Activated T-cell treated with anti-CD3 and anti-CD28 coated beads for 4 hours (primary cell): ENCODE measurements around the gene SORCS3.

Experiments used
- DNase-seq: peaks from one replicate; pipeline ENCODE4 v3.0.0-alpha.2; 2020

SORCS3 gene

DNA sequence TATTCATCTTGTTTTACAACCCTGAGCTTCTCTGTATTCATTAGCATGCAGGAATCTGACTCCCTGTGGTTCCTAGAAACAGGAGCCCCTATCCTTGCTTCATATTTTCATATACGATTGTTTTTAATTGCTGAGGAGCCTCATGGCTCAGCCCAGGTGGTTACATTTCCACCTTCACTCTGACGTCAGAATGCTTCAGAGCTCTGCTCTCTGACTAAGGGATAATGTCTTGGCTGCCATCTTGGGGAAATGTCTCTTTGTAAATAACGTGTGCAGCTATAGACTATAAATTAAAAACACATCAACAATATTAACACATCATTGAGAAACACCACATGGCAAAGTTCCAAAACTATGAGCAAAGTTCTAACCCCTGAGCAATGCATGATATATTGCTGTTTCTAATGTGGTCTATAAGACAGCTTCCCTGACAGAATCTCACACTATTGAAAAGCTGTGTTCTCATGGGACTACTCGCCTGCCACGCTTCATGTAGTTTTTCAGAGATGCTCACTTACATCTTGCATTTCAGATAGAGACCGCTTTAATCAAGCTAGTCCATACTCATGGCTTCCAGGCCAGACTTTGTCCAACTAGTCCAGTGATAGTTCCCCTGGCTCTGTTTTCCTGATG lies 227.0 kb downstream of the SORCS3 start:
- no peak for DNase-seq

DNA sequence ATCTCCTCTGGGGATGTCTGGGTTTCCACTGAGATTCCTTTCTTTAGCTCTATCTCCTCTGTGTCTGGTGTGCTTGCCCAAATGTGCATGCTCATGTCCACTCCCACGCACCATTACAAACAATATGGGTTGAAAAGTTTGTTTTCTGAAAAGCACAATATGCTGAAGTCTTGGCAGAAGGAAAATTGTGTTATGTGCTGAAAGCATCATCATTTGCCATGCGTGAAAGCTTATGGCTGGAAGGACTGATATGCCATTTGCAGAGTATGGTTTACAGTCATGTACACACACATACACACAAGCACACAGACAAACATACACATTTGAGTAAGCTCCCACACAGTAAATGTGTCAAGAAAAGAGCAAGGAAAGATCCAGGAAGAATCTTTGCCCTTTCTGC lies 231.6 kb downstream of the SORCS3 start:
- no peak for DNase-seq

DNA sequence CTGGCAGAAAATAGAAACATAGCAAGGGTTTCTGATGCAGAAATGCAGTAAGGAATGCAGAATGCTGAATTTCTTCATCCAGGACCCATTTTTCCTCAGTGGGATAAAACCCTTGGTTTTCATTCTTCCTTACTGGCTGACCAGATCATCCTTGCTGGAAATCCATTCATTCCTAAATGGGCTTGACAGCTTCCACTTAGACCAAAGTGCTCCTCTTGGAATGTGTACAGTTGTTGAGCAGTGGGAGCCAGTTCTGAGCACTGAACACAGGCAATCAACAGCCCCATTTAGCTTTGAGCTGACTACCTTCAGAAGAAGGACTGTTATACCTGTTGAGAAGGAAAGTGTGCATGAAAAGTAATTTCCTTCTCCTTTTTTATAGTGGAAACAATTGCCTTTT lies 232.1 kb downstream of the SORCS3 start:
- no peak for DNase-seq

DNA sequence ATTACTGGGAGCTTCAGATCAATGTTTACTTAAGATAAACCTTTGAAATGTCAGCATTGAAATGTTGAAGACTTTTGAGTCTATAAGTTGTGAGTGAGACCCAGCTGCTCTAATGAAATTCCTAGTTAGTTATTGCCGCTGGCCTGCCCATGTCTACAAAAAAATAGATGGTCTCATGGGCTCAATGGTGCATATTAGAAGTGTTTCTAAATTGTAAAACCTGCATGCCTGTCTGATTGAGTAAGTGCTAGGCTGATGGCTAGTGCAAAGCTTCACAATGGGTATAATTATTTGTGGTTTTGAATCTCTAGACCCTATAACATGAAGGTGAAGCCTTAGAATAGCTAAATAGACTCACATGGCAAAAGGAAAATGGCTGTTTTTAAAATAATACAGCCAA lies 234.5 kb downstream of the SORCS3 start:
- no peak for DNase-seq

DNA sequence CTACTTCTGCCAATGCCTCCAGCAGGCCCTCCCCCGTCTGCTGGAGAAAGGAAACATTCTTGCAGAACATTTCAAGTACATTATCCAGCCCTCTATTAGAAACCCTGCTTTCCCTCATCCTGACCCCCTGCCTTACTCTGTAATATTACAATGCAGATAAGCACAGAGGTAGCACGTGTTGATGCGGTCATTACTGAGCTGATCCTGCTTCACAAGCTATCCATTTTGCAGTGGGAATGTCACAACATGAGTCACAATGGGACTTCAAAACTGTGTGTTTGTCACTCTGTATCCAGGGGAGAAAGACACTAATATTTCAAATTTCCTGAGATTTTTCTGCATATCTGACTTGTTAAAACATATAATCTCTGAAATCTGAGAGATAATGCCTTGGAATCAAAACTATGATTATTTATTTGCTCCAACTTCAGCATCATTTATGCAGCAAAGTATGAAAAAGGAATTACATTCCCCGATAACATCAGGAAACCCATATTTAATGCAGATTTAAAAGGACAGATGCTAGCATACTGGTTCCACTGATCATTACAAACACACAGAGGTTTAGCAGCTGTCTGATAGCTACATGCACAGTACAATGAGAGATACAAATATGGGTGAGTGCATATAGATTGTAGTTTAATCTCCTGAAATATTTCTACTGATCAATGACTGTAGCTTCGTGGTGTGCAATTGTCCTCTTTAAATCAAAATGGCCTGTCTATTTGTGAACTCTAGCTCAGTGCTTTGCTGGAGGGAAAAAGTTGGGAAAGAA lies 239.7 kb downstream of the SORCS3 start:
- no peak for DNase-seq

DNA sequence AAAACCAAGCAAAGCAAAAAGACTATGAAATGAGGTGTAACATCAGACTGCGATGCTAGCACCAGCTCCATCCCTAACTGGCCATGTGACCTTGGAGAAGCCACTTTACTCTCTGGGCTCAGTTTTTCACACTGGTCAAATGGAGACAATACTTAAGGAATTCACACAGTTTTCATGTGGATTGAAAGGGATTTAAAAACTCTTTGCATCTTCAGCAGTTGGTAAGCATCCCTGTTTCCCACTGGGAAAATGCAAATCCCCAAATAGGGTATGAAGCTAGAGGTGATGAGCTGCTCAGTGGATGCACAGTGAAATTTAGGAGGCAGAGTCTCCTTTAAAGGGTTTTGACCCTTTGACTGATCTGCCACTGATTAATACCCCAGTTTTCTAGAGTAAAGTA lies 240.7 kb downstream of the SORCS3 start:
- DNase-seq, result no peak

DNA sequence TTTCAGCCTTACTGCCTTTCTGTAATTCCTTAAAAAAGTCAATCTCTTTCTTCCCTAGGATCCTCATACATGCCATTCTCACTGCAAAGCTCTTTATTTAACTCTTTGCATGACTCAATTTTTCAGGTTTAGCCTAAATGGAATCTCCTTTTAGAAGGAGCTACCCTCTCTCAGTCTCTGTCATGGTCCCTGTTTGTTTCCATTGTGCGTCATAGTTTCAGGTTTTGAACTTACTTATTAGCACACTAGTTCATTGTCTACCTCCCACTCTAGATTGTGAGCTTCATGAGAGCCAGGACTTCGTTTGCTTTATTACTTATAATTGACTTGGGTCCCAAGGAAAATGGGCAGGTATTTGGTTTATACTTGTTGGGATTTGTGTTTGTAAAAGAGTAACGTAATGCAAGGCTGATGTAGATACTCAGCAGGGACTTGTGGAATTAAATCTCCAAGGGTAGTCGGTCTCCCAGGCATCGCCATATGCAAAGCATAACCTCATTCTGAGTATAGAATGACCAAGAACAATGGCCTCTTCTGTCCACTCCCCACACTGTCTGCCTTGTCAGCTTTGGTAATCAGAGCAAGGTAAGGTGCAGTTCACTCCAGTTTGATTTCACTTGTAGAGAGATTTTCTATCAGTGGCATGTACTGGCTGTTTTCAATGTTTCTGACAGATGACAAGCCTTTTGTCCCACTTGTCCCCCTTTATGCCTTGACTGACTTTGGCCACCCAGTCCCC lies 252.0 kb downstream of the SORCS3 start:
- DNase-seq, result no peak

DNA sequence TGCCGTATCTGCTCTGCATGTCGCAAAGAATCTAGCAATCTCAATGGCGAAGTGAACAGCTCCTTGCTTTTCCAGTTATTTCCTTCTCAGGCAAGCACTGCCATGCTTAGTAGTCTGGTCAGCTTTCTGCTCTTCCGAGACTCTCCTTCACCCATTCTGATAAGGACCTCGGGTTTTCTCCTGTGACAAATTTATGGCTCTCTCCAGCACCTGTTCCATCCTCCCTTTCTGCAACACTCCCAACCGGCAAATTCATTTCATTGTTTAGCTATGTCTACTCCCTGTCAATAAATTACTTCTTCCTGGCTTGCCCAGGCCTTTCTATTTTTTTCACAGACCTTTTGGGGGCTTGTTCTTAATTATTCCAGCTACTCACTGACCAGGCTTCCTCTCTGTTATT lies 252.6 kb downstream of the SORCS3 start:
- no peak for DNase-seq

DNA sequence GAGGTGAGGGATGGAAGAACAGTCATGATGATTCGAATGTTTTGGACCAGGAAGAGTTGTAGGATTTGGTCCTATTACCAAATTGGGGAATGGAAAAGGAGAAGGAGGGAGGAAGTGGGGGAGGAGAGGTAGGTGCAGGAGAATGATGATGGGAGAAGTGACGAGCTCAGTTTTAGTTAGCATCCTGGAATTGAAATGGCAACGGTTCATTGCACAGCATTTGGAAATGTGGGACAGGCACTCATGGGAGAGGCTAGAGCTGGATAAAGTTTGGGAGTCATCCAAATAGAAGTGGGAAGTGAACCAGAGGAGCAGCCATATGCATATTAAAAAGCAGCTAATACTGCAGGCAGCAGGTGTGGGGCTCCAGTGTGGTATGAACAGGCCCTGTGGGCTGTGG lies 253.6 kb downstream of the SORCS3 start:
- no peak for DNase-seq

DNA sequence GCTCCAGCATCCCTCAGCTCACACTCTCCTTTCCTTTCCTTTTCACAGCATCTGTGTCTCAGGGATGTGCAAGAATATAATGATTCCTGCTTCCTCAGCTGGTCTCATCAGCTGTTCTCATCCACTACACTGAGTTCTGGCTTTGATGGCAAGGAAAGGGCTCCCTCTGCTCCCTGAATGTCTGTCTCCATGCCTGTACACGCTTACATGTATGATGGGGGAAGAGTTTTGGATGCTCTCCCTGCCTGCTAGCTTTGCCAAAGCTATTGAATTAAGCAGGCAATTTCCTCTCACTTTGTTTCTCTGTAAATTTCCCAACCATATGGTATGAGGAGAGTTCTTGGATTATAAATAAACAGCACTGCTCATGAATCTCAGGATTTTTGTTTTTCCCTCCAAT lies 254.5 kb downstream of the SORCS3 start:
- DNase-seq, result no peak

DNA sequence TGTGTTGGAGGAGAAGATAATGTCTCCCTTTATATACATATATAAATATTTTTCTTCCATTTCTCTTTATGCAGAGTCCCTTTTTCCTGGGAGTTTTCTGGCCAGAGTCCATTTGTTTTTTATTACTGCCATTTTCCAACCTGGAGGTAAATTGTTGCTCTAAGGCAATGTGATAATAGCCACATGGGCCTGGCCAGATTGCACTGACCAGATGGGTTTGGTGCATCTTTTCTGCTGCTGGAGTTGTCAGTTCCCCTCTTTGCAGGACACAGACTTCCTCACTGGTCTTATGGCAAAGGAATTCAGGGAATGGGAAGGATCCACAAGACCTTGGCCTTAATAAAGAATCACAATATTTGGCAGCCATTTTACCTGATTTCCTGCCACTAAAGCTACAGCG lies 254.9 kb downstream of the SORCS3 start:
- DNase-seq, result no peak

DNA sequence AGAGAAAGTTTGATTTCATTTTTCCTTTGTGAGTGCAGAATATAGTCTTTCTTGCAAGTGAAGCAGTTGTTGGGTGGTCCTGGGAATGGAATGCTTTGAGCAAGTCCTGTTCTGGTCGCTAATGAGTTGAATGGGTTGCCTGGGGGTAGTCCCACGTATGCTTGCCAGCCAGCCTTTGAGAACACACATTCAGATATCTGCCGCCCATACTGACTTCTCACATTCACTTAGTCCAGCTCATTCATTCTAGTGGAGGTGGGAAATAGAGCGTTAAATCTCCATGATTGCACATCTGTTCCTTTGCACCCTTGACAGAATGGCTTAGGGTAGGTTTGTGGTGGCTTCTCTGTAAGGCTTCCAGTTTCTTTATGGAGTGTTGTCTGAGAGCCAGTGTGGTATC lies 256.6 kb downstream of the SORCS3 start:
- DNase-seq, result no peak

DNA sequence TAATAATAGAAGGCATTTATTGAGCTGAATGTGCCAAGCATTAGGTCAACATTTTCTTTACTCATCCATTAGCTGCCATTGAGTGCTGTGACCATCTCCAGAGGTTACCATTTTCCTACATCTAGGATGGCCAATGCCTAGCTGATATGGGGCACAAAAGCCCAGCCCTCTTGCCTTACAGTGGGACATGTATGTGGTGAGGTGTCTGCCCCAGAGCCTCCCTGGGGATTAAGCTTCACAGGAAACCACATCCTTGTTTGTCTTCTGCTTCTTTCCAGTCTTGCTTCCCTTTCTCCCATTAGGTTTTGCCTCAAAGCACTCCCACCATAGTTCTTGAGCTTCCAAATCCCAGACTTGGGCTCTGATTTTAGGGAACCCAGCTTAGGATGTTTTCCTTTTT lies 258.7 kb downstream of the SORCS3 start:
- DNase-seq, result no peak

DNA sequence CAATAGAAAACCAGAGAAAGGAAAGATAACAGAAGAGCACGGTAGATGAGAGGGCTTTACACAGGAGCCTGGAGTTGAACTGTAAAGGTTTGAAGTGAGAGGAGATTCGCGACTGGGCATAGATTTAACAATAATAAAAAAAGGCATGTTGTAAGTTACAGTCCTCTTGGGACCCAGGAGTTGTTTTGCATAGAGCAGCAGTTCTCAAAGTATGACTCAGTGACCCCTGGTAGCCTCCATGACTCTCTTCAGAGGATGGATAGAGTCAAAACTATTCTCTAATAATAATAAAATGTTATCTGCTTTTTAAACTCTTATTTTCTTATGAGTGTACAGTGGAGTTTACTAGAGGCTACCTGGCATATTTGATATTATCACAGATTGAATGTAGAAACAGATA lies 262.3 kb downstream of the SORCS3 start:
- DNase-seq, result no peak

DNA sequence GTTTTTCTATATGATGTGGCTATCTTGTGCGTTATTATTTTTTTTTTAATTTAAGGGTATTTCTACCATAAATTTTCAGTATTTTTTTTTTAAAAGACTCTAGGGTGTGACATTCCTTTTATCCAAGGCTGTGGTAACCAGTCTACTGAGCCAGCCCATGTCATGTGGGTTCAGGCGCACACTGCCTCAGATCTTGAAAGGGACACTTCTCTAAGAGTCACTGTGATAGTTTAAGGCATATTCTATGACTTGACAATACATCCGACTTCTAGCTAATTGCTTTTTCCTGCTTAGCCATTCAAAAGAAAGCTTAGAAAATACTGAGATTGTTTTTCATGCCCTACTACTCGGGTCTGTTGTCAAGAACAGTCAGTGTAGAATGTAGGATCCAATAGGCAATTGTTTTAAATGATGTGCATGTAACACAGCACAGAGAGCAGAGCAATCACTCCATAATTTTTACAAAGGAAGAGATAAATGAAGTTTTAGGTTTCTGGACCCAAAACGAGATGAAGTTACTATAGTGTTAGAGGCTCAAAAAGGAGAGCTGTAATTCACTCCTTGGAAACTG lies 263.7 kb downstream of the SORCS3 start:
- no peak for DNase-seq

DNA sequence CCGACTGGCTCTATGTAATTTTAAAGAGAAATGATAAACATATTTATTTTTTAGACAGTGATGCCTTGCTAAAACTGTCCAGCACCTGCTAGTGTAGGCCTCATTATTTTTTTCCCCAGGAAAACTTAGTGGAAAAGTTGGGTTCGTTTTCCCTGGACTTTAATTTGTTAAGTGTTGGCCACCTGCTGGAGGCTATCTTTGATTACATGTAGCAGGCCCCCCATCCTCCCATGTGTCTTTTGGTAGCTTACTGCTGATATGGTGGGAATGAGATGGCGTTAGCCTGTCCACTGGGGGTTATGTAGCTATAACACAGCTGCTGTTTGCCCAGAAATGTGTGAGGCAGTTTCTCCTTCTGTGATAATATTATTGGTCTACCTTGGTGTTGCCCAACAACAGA lies 265.0 kb downstream of the SORCS3 start:
- DNase-seq, result no peak

DNA sequence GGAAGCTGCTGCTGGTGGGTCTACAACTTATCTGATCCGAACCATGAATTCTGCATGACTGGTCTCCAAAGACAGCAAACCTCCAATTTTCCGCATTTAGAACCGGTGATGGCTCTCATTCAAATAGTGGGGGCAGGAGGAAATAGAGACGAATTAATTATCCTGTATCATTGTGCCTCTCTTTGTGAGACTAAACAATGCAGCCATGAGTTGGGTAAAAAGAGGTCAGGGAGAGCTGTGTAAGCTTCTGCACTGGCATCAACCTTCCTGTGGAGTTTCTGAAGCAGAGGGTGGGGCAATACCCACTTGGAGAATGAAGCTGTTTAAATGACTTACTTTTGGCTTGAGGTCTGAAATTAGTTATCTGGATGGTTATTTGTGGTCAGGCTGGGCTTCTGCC lies 266.4 kb downstream of the SORCS3 start:
- no peak for DNase-seq

DNA sequence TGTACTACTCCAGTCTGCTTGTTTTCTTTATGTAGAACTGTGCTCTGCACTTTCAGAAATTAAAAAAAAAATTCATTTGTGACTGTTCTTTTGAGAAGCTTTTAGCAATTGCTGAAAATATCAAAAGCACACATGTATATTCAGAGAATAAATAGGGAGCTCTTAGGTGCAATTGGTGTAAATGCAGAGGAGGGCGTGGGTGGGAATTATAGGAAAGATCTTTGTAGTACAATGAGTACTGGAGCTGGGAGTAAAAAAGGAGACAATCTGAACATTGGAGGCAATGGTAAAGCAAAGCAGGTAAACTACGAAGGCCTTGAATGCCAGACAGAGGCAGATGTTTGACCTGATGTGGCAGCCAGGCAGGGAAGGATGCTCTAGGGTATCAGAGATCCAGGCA lies 267.5 kb downstream of the SORCS3 start:
- DNase-seq, result no peak

DNA sequence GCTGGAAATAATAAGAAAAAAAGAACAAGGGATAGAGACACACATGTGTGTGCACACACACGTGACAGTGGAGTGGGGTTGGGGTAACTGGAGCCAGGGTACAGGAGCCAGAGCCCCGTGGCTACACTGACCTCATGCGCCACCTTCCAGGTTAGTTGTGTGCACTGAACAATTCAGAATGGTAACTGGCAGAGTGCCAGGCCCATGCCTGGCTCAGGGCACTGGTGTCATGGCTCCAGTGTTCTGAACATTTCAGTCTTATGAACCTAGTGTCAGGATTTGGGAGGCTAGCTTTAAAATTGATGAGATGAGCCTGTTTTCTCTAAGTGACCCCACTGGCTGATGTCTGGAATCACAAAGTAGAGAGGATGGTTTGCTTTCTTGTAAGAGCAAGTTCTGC lies 269.6 kb downstream of the SORCS3 start:
- DNase-seq, result no peak

DNA sequence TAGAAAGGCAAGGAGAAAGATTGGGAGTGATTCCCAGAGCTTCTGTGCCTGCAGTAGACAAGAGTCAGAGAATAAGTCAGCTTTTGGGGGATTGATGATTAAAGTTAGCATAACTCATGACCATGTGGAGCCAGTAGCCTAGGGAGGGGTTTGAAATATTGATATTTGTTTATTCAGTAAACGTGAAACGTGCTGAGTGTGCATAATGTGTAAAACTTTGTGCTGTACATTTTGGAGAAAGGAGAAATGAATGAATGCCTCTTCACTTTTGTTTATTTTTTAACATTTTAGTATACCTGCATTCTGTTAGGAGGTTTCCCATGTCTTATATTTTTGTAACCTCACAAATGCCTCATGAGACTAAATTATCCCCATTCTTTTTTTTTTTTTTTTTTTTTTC lies 272.3 kb downstream of the SORCS3 start:
- DNase-seq, result no peak

DNA sequence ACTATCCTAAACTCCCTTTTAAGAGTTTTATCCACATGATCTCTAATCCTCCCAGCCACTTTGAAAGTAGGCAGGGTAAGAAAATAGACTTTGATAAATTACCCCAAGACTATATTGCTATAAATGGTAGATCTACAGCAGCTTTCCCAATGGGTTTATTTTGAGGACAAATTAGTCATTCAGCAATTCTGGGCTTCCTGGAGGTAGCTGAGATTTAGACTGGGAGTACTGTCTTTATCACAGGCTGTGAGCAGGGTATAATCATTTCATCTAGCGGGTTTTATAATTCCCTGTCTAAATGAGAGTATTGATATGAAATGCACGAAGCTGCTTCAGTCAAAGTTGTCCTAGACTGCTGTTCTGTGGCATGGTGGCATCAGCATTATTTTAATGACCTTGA lies 279.4 kb downstream of the SORCS3 start:
- no peak for DNase-seq

DNA sequence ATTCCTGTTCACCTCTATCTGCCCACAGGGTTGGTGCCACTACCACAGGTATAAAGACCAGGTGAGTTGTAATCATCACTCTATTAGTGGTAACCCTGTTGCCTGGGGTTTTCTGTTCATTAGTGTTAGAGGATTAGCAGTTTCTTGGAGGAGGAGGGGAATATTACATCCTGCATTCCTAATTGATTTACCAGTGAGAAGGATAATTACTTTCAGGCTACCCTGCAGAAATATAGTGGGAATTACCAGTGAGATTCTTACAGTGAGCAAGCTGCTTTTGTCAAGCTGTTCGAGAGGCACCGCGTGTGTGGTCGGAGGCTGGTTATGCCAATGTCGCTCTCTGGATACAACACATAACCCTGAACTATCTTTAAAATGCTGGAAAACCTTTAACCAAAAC lies 280.7 kb downstream of the SORCS3 start:
- no peak for DNase-seq

DNA sequence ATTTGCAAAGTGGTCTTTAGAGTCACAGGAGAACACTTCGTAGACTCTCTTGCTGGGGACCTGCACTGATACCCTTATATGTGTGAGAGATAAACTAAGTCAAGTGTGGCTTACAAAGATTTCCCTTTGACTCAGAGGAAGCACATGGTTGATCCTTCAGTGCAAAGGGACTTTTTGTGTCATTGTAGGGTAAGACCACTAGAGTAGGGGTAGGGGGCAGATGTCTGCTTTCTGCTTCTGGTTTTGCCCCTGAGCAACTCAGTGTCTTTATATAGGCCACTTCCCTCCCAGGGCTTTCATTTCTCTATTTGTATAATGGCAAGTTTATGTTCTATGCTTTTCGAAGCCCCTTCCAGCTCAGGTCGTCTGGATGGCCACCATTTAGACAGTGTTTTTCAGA lies 281.7 kb downstream of the SORCS3 start:
- DNase-seq, result no peak

DNA sequence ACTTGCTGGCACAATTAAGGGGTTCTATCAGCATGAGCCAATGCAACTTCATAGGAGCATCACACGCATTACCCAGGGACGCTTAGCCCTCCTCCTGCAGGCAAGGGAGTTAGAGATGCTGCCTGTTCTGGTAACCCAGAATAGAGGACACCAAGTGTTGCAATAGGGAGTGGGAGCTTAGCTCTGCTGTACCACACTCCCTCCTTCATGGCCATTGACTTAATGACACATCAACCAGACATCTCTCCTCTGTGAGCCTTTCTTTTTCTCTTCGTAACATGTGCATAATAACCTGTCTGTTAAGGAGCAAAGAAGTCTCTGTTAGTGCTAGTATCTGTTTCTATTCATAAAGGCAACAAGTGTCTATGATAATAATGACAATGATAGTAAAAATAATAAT lies 282.4 kb downstream of the SORCS3 start:
- DNase-seq, result no peak
